Cardiac muscle cell (in vitro differentiated cells and primary cell): Measurements from ENCODE around the gene LEMD2. TPM values are rescaled to one million over a fixed set of nuclear protein-coding genes. Genes with fewer than 3 reads are reported as not detected.

Source experiments
- DNase-seq, 2 donors: peaks; one replicate each; pipeline versions ENCODE4 v3.0.0 to v3.0.0-alpha.2; 2010 to 2017; ENCODE audit warnings: low read depth in 1 of 2, low spot score in 1 of 2
- H3K27ac ChIP-seq: fragments of 200-600 bp; sonication (generic); 2 replicates; pipeline ENCODE4 v1.5.1; 2016
- H3K27me3 ChIP-seq: fragments of 200-600 bp; sonication (generic); 2 replicates; pipeline ENCODE4 v1.6.0; 2016; ENCODE audit warnings: control low read depth
- H3K36me3 ChIP-seq: fragments of 200-600 bp; sonication (generic); 2 replicates; pipeline ENCODE4 v1.5.1; 2016; ENCODE audit warnings: control low read depth
- H3K4me1 ChIP-seq: fragments of 200-600 bp; sonication (generic); 2 replicates; pipeline ENCODE4 v1.8.1; 2017; ENCODE audit warnings: low read depth, mild to moderate bottlenecking, mixed run types
- H3K4me3 ChIP-seq: fragments of 200-600 bp; sonication (generic); 2 replicates; pipeline ENCODE4 v1.5.1; 2016; ENCODE audit warnings: mild to moderate bottlenecking
- H3K9me3 ChIP-seq: fragments of 200-600 bp; sonication (generic); 2 replicates; pipeline ENCODE4 v1.5.1; 2017; ENCODE audit warnings: low read depth, mild to moderate bottlenecking, control low read depth
- polyA plus RNA-seq: library from polyadenylated mRNA; unstranded; fragments of >200 nt; fragmentation: Nextera tagmentation; extraction: Ambion mirVana; gene quantifications from 2 replicates; pipeline ENCODE4 v1.2.1, GENCODE V29; 2016
- total RNA-seq: library from RNA; depleted of rRNA; stranded (reverse); fragments of >200 nt; gene quantifications from 2 replicates; pipeline ENCODE4 v1.2.3, GENCODE V29; 2016
- TF ChIP-seq, protein P1 (sequence below): IDR thresholded peaks from 2 replicates; pipeline ENCODE4 v1.5.1; 2012; ENCODE audit warnings: low read depth, mild to moderate bottlenecking, low read length

LEMD2 gene
- total and polyA plus RNA-seq, 2 experiments from 2014 or later, result 65.4 to 78.2 TPM

DNA sequence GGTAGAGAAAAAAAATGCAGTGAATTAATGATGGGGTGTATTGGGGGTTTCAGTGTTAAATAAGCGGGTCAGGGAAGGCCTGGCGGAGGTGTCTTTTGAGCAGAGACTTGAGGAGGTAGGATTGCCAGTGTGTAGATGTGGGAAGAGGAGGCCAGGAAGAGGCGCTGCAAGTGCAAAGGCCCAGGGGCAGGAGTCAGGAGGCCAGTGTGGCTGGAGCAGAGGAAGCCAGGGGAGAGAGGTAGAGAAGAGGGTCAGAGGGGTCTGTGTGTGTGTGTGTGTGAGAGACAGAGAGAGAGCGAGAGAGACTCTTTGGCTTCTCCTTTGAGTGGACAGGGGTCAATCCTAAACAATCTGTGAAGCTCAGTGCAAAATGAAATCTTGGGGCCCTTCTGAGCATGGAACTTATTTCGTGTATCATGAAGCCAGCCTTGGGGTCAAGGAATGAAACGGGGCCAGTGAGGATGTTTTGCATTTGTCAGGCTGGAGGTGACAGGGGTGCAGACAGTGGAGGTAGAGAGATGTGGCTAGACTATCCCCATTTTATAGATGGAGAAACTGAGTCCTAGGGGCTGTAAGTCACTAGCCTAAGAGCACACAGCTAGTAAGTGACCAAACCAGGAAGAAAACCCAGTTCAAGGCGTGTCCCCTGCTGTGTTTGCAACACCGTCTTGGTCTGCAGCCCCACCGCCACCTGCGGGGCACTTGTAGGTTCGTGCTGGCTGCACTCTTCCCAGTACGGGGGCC, 32.5 kb downstream of the LEMD2 start:
- H3K27ac ChIP-seq, result no peak overlapping the region
- H3K4me3 ChIP-seq, result no peak overlapping the region
- H3K4me1 ChIP-seq, result peaks cover 23% of the 10 kb centered on the region
- H3K27me3 ChIP-seq, result no peaks in the 10 kb centered on the region
- TF ChIP-seq, protein P1, sequence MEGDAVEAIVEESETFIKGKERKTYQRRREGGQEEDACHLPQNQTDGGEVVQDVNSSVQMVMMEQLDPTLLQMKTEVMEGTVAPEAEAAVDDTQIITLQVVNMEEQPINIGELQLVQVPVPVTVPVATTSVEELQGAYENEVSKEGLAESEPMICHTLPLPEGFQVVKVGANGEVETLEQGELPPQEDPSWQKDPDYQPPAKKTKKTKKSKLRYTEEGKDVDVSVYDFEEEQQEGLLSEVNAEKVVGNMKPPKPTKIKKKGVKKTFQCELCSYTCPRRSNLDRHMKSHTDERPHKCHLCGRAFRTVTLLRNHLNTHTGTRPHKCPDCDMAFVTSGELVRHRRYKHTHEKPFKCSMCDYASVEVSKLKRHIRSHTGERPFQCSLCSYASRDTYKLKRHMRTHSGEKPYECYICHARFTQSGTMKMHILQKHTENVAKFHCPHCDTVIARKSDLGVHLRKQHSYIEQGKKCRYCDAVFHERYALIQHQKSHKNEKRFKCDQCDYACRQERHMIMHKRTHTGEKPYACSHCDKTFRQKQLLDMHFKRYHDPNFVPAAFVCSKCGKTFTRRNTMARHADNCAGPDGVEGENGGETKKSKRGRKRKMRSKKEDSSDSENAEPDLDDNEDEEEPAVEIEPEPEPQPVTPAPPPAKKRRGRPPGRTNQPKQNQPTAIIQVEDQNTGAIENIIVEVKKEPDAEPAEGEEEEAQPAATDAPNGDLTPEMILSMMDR, result no peak
- no peaks in the 10 kb centered on the region for H3K9me3 ChIP-seq
- H3K36me3 ChIP-seq, result no peaks in the 10 kb centered on the region
- DNase-seq, result no peak

DNA sequence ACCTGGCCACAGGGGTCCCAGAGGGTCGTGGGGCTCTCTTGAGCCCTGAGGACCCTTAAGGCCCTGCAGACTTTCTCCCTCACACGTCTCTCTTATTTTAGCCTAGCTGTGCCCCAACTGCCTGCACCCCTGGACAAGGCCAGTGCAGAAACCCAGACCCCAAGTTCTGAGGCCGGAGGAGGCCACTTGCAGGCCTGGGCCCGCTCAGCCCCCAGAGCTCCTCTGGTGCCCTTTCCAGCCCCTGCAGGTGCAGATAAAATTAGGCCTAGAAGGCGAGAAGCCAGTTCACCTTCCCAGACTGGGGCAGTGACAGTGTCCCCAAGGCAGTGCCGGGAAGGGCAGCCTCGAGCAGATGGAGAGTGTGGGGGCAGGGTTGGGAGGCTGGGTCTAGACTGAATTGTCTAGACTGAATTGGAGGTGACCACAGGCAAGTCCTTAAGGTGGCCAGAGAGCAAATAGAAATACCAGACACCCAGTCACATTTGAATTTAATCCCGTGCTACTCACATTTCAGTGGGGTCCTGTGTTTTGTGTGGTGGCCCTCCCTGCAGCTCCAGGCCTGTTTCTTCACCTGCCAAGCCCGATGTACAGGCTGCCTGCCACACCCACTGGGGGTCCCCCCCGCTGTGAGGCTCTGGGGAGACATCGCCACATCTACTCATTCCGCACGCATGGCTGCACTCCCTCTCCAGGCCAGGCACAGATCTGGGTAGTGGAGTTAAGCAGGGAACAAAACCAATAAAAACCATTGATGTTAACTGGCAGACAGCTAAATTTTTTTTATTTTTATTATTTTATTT, 33.7 kb downstream of the LEMD2 start:
- no peak for DNase-seq
- H3K4me1 ChIP-seq, result peaks cover 27% of the 10 kb centered on the region
- no peak overlapping the region for H3K27ac ChIP-seq
- no peaks in the 10 kb centered on the region for H3K27me3 ChIP-seq
- H3K4me3 ChIP-seq, result no peak overlapping the region
- H3K36me3 ChIP-seq, result no peaks in the 10 kb centered on the region
- TF ChIP-seq, protein P1, result no peak
- no peaks in the 10 kb centered on the region for H3K9me3 ChIP-seq

DNA sequence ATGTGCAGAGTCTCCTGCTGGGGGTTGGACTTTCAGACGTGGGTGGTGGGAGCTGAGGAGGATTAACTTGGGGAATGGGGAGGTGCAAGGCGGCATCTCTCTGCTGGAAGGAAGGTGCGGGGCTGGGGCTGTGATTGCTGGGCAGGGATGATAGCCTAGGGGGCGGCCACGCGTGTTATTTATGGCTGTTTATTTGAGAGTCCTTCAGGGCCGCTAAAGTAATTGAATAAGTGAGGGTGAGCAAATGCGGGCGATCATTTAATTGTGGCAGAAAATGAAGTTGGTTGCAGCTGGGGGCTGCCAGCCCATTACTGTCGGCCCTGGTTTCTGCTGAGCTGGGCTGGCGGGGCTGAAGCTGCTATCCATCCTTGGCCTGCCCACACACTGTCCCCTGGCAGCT, 34.7 kb downstream of the LEMD2 start:
- no peak overlapping the region for H3K4me3 ChIP-seq
- no peaks in the 10 kb centered on the region for H3K36me3 ChIP-seq
- H3K27me3 ChIP-seq, result no peaks in the 10 kb centered on the region
- H3K4me1 ChIP-seq, result peaks cover 24% of the 10 kb centered on the region
- no peak for DNase-seq
- H3K9me3 ChIP-seq, result no peaks in the 10 kb centered on the region
- TF ChIP-seq, protein P1, result no peak
- no peak overlapping the region for H3K27ac ChIP-seq

DNA sequence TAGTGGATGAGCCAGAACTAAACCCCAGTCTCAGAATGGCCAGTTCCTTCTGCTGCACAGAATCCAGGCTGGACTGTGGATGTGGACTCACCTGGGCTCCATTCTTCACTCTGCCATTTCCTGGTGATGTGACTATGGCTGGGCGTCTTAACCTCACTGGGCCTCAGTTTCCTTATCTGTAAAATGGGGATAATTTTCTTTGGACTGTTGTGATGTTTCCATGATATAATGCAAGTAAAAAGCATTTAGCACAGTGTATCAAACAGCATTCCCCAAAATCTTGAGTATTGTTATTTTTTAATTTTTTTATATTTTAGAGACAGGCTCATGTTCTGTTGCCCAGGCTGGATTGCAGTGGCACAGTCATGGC, 36.3 kb downstream of the LEMD2 start:
- TF ChIP-seq, protein P1, result no peak
- H3K4me3 ChIP-seq, result no peak overlapping the region
- no peaks in the 10 kb centered on the region for H3K36me3 ChIP-seq
- no peaks in the 10 kb centered on the region for H3K27me3 ChIP-seq
- no peaks in the 10 kb centered on the region for H3K9me3 ChIP-seq
- H3K27ac ChIP-seq, result peak overlapping the region; percentile 77
- no peak for DNase-seq
- peaks cover 31% of the 10 kb centered on the region for H3K4me1 ChIP-seq

DNA sequence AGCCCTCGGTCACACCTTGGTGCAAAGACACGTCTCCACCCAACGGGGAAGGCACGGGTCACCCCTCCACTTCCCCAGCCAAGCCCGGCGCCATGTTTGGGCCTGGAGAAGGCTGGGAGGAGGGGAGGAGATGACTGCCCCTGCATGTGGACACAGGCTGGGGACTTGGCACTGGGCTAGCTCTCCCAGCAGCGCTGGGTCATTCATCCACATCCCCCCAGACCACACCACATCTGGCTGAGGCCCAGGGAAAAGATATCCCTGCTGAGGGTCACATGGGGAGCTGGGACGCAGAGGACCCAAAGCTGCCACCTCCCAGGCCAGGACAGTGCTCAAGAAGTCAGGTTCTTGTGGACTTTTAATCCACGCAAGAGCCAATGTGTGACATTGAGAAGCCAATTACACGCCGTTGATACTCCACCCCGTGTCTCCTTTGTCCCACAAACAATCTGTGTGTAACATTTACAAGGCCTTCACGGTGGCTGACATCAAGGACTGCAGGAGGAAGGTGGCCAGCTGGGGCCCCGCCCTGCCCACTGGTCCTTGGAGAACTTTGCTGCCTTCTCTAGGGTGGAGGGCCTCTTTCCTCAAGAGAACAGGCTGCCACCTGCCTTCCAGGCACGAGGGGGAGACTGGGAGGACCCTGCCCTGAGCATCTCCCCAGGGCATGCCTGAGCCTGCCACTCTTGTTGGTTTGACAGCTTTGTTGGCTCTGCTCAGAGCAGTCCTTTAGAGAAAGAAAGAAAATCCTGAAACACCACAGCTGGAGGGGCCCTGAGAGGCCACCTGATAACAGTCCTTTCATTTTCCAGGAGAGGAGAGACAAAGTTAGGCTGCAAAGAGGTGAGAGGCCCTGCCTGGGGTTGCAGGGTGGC, 36.9 kb downstream of the LEMD2 start:
- H3K4me3 ChIP-seq, result no peak overlapping the region
- H3K9me3 ChIP-seq, result no peaks in the 10 kb centered on the region
- H3K36me3 ChIP-seq, result no peaks in the 10 kb centered on the region
- no peaks in the 10 kb centered on the region for H3K27me3 ChIP-seq
- H3K27ac ChIP-seq, result peak overlapping the region; percentile 77
- H3K4me1 ChIP-seq, result peaks cover 37% of the 10 kb centered on the region
- TF ChIP-seq, protein P1, result no peak
- DNase-seq, result peak in 1 of 2 donors; percentile 44
